ENCODE measurements around the gene IRAK4. TPM values are rescaled to one million over a fixed set of nuclear protein-coding genes. Genes with fewer than 3 reads are reported as not detected.

The IRAK4 gene
- polyA plus RNA-seq, 1 donor (not counting 4 experiments of a cell fraction or from before 2014, with no cell fraction given): 13.9 TPM

GRCh38 chr12:43763769-43764168 is 5.0 kb downstream of the IRAK4 start:
- H3K9me1 ChIP-seq (ENCODE audit: control insufficient read depth, extremely low read depth, insufficient read depth, low read length): no peaks in the 10 kb centered on the region
- no peak overlapping the region for H2AFZ ChIP-seq (ENCODE audit: control insufficient read depth, low read length)
- DNase-seq (ENCODE audit: low read depth, low spot score): no peak
- H3K27ac ChIP-seq (ENCODE audit: control insufficient read depth, insufficient read depth, low read length): no peak overlapping the region
- peaks cover 35% of the 10 kb centered on the region for H3K4me1 ChIP-seq (ENCODE audit: control insufficient read depth, extremely low read depth, insufficient read depth, low read length)
- TF ChIP-seq EZH2 (IDR thresholded peaks at IDR 0.05; ENCODE audit: low read length) (no peak), CTCF (optimal IDR thresholded peaks at IDR 0.05 in 1 of 3, IDR thresholded peaks at IDR 0.05 in 1 of 3, conservative IDR thresholded peaks at IDR 0.05 in 1 of 3; ENCODE audit: extremely low read depth in 1 of 3, insufficient read depth in 2 of 3, low read length in 3 of 3) (no peak)
- H3K9ac ChIP-seq (ENCODE audit: control insufficient read depth, extremely low read depth, insufficient read depth, low read length): no peak overlapping the region
- H3K27me3 ChIP-seq (ENCODE audit: control insufficient read depth, extremely low read depth, insufficient read depth, low read length): no peaks in the 10 kb centered on the region
- no peak for FAIRE-seq
- no peaks in the 10 kb centered on the region for H3K36me3 ChIP-seq (ENCODE audit: control insufficient read depth in 2 of 2, extremely low read depth in 1 of 2, insufficient read depth in 2 of 2, low read length in 2 of 2)
- H3K4me2 ChIP-seq (ENCODE audit: control insufficient read depth, extremely low read depth, insufficient read depth, low read depth, low read length): no peak overlapping the region
- no peaks in the 10 kb centered on the region for H3K9me3 ChIP-seq (ENCODE audit: control insufficient read depth, low read depth, low read length)
- peaks cover 8% of the 10 kb centered on the region for H3K79me2 ChIP-seq (ENCODE audit: control insufficient read depth, insufficient read depth, low read length)
- dilution Hi-C loops (cut with MboI; ENCODE audit: extremely low pct_ligation_motif_present, low sequenced_read_pairs): no loop called here
- no peak overlapping the region for H3K4me3 ChIP-seq (ENCODE audit: control insufficient read depth in 2 of 3, extremely low read depth in 1 of 3, insufficient read depth in 2 of 3, low read depth in 1 of 3, low read length in 3 of 3)
- no peaks in the 10 kb centered on the region for H4K20me1 ChIP-seq (ENCODE audit: control insufficient read depth, extremely low read depth, insufficient read depth, low read length)

GRCh38 chr12:43764528-43764927 is 5.8 kb downstream of the IRAK4 start:
- H3K79me2 ChIP-seq (ENCODE audit: control insufficient read depth, insufficient read depth, low read length): peaks cover 8% of the 10 kb centered on the region
- no peak for TF ChIP-seq CTCF (optimal IDR thresholded peaks at IDR 0.05 in 1 of 3, IDR thresholded peaks at IDR 0.05 in 1 of 3, conservative IDR thresholded peaks at IDR 0.05 in 1 of 3; ENCODE audit: extremely low read depth in 1 of 3, insufficient read depth in 2 of 3, low read length in 3 of 3)
- no peak for TF ChIP-seq EZH2 (IDR thresholded peaks at IDR 0.05; ENCODE audit: low read length)
- no peaks in the 10 kb centered on the region for H3K36me3 ChIP-seq (ENCODE audit: control insufficient read depth in 2 of 2, extremely low read depth in 1 of 2, insufficient read depth in 2 of 2, low read length in 2 of 2)
- no peaks in the 10 kb centered on the region for H3K9me1 ChIP-seq (ENCODE audit: control insufficient read depth, extremely low read depth, insufficient read depth, low read length)
- FAIRE-seq (no peak), DNase-seq (ENCODE audit: low read depth, low spot score) (no peak)
- H4K20me1 ChIP-seq (ENCODE audit: control insufficient read depth, extremely low read depth, insufficient read depth, low read length): no peaks in the 10 kb centered on the region
- no peaks in the 10 kb centered on the region for H3K9me3 ChIP-seq (ENCODE audit: control insufficient read depth, low read depth, low read length)
- H3K4me3 ChIP-seq (ENCODE audit: control insufficient read depth in 2 of 3, extremely low read depth in 1 of 3, insufficient read depth in 2 of 3, low read depth in 1 of 3, low read length in 3 of 3): no peak overlapping the region
- peaks cover 35% of the 10 kb centered on the region for H3K4me1 ChIP-seq (ENCODE audit: control insufficient read depth, extremely low read depth, insufficient read depth, low read length)
- dilution Hi-C loops (cut with MboI; ENCODE audit: extremely low pct_ligation_motif_present, low sequenced_read_pairs): no loop called here
- no peaks in the 10 kb centered on the region for H3K27me3 ChIP-seq (ENCODE audit: control insufficient read depth, extremely low read depth, insufficient read depth, low read length)
- H3K4me2 ChIP-seq (ENCODE audit: control insufficient read depth, extremely low read depth, insufficient read depth, low read depth, low read length): no peak overlapping the region
- H3K9ac ChIP-seq (ENCODE audit: control insufficient read depth, extremely low read depth, insufficient read depth, low read length): no peak overlapping the region
- no peak overlapping the region for H3K27ac ChIP-seq (ENCODE audit: control insufficient read depth, insufficient read depth, low read length)
- no peak overlapping the region for H2AFZ ChIP-seq (ENCODE audit: control insufficient read depth, low read length)
